Activated naive CD8-positive, alpha-beta T cell treated with anti-CD3 and anti-CD28 coated beads, Interleukin-2, amount 50 U/mL, for 24 hours (primary cell): ENCODE measurements around the gene TCAF2.
"Not testable (repeated sequence)": the region's sequence is repeated elsewhere in the genome, so short reads cannot be mapped to it uniquely, and the experiment has no call there.

Experiments
- ATAC-seq: fragments of 150-1000 bp; cut with Tn5 transposase; one replicate; pipeline ENCODE4 v1.10.0; 2021
- DNase-seq: peaks from one replicate; pipeline ENCODE4 v3.0.0; 2021
- H3K27ac Mint-ChIP-seq: one replicate; pipeline ENCODE4 v1.8.0; 2021; ENCODE audit warnings: mild to moderate bottlenecking, mixed read lengths
- H3K27me3 Mint-ChIP-seq: one replicate; pipeline ENCODE4 v1.8.0; 2021; ENCODE audit warnings: mixed read lengths
- H3K36me3 Mint-ChIP-seq: one replicate; pipeline ENCODE4 v1.8.0; 2021; ENCODE audit warnings: low read depth, mixed read lengths
- H3K4me1 Mint-ChIP-seq: one replicate; pipeline ENCODE4 v1.8.0; 2021; ENCODE audit warnings: mixed read lengths
- H3K4me3 Mint-ChIP-seq: one replicate; pipeline ENCODE4 v1.8.0; 2021; ENCODE audit warnings: mild to moderate bottlenecking, moderate library complexity, mixed read lengths
- H3K9me3 Mint-ChIP-seq: one replicate; pipeline ENCODE4 v1.8.0; 2021; ENCODE audit warnings: mixed read lengths

Gene TCAF2

DNA sequence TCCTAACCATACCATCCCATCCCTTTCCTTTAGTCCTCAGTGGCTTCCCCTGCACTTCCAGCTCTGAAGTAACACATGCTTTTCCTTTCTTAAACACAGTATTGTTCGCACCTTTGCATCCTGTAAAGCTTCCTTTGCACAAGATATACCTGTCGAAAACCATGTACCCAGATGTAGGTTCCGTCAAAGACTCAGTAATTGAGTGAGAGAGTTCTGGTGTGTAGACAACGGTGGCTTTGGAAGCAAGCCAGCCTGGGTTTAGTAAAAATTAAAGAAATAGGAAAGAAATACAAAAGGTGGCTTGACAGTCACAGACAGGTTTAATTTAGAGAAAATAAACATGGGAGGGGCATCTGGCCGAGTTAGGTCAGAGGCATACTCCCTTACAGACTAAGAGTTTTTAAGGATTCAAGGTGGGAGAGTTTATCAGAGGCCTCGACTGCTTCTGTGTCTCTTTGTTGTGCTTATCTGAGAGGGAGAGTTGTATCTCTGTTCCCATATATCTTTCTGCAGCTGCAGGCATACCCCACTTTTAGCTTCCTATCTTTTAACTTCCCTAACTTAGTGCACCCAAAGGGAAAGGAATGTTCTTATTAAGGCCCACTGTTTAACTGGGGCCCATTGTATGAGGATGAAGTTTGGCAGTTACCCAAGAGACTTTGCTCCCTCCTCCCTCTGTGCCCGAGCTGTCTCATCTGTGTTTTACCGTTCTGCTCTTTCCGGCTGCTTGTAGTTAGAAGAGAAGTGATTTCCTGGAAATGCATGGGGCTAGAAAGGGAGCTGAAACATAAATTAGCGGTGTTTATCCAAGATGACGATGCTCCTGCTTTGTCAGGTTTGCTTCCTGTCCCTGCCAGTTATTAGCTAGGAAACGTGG is 14.8 kb downstream of the TCAF2 start:
- not testable (repeated sequence) for H3K36me3 Mint-ChIP-seq, H3K27ac Mint-ChIP-seq, H3K27me3 Mint-ChIP-seq, DNase-seq, H3K4me1 Mint-ChIP-seq, H3K9me3 Mint-ChIP-seq, H3K4me3 Mint-ChIP-seq
- ATAC-seq = peak; percentile 51

DNA sequence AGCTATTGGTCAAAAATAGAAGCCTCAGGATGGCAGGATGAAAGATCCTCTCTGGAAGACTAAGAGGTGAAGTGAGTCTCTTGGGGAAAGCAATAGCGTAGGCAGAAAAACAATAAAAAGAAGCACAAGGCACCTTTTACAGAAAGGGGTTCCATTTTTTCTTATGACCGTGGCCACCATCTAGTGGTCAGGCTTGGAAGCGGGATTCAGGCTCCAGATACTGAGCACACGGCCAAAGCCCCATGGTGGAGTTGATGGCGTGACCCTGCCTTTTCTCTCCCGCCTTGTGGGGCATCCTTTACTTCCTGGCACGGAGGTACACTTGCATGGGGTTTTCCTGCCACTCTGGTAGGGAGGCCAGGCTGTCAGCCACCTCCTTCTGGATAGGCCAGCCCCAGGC is 18.6 kb downstream of the TCAF2 start:
- not testable (repeated sequence) for H3K27ac Mint-ChIP-seq, H3K4me3 Mint-ChIP-seq, H3K36me3 Mint-ChIP-seq, H3K27me3 Mint-ChIP-seq, DNase-seq, H3K9me3 Mint-ChIP-seq, H3K4me1 Mint-ChIP-seq
- peak; percentile 60 for ATAC-seq

- H3K27ac Mint-ChIP-seq, H3K36me3 Mint-ChIP-seq, H3K4me1 Mint-ChIP-seq, DNase-seq, ATAC-seq, H3K9me3 Mint-ChIP-seq, H3K27me3 Mint-ChIP-seq, H3K4me3 Mint-ChIP-seq: not testable (repeated sequence)
These were observed 19.9 kb downstream of the TCAF2 start for GRCh38 chr7:143640528-143641189.

DNA sequence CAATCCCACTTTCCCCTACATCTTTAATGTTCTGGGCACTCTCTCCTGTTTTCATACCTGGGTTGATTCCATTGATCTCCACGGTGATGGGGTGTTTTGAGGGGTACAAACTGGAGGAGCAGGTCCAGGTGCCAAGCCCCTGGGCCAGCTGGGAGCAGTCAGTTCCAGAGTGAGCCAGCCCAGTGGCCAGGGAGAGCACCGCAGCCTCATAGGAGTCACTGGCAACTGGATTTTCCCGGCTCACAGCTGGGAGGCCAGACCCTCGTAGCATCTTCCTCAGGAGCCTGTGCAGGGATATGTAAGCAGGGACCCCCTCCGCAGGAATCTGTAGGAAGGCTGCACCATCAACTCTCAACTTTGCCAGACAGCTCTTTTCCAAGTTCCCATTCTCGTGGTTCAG is 25.8 kb downstream of the TCAF2 start:
- not testable (repeated sequence) for H3K4me1 Mint-ChIP-seq, H3K4me3 Mint-ChIP-seq, ATAC-seq, H3K27ac Mint-ChIP-seq, H3K9me3 Mint-ChIP-seq, DNase-seq, H3K27me3 Mint-ChIP-seq, H3K36me3 Mint-ChIP-seq

DNA sequence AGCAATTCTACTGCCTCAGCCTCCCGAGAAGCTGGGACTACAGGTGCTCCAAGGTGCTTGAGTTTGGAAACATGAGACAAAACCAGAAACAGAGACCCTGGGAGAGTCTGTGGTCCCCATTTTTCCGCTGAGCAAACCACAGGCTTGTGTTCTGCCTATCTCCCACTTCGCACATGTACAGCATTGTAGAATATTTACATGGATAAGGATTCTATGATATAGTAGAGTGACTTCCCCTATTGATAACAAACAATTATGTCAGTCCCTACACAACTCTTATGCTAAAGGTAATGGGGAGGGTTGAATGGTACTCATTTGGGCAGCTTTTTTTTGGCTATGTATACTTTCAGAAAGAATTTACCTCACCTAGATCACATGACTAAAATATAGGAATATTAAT is 29.1 kb downstream of the TCAF2 start:
- not testable (repeated sequence) for H3K27me3 Mint-ChIP-seq, H3K27ac Mint-ChIP-seq, H3K9me3 Mint-ChIP-seq, ATAC-seq, H3K4me3 Mint-ChIP-seq, H3K4me1 Mint-ChIP-seq, DNase-seq, H3K36me3 Mint-ChIP-seq

DNA sequence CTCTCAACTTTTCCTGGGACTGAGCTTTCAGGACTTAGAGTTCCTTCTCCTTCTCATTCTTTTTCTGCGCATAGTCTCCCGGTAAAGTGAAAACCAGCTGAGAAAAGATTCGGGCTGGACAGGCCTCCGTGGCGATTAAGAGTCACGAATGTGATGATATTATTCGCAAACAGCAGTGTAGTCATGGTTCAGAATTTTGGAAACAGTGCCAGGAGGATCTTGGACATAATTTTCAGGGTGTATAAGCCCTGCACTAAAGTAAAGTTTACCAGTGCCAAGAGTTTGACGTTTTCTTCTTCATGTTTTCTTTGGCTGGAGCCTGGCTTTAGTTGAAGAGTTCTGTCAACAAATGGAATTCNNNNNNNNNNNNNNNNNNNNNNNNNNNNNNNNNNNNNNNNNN is 29.7 kb downstream of the TCAF2 start:
- not testable (repeated sequence) for ATAC-seq, H3K27me3 Mint-ChIP-seq, DNase-seq, H3K36me3 Mint-ChIP-seq, H3K4me1 Mint-ChIP-seq, H3K4me3 Mint-ChIP-seq, H3K27ac Mint-ChIP-seq, H3K9me3 Mint-ChIP-seq
